ENCODE measurements around the gene L3MBTL3.

The L3MBTL3 gene

GRCh38 chr6:130026859-130027258 lies 8.5 kb downstream of the L3MBTL3 start:
- no peak for DNase-seq (ENCODE audit: low read depth in 1 of 2, low spot score in 1 of 2)

- no peak for DNase-seq (ENCODE audit: low read depth in 1 of 2, low spot score in 1 of 2)
These were observed 9.6 kb downstream of the L3MBTL3 start for GRCh38 chr6:130027948-130028347.

GRCh38 chr6:130029163-130029562 lies 10.8 kb downstream of the L3MBTL3 start:
- no peak for DNase-seq (ENCODE audit: low read depth in 1 of 2, low spot score in 1 of 2)

- DNase-seq (ENCODE audit: low read depth in 1 of 2, low spot score in 1 of 2) = no peak
These were observed 14.5 kb downstream of the L3MBTL3 start for GRCh38 chr6:130032758-130033340.

- no peak for DNase-seq (ENCODE audit: low read depth in 1 of 2, low spot score in 1 of 2)
These were observed 15.6 kb downstream of the L3MBTL3 start for GRCh38 chr6:130033949-130034348.

- DNase-seq (ENCODE audit: low read depth in 1 of 2, low spot score in 1 of 2) = no peak
These were observed 16.2 kb downstream of the L3MBTL3 start for GRCh38 chr6:130034378-130035146.

GRCh38 chr6:130035211-130035610 lies 16.8 kb downstream of the L3MBTL3 start:
- DNase-seq (ENCODE audit: low read depth in 1 of 2, low spot score in 1 of 2) = no peak

GRCh38 chr6:130037207-130037811 lies 18.9 kb downstream of the L3MBTL3 start:
- no peak for DNase-seq (ENCODE audit: low read depth in 1 of 2, low spot score in 1 of 2)

GRCh38 chr6:130041594-130041993 lies 23.2 kb downstream of the L3MBTL3 start:
- DNase-seq (ENCODE audit: low read depth in 1 of 2, low spot score in 1 of 2) = no peak

GRCh38 chr6:130043344-130043743 lies 25.0 kb downstream of the L3MBTL3 start:
- no peak for DNase-seq (ENCODE audit: low read depth in 1 of 2, low spot score in 1 of 2)

GRCh38 chr6:130045622-130046021 lies 27.2 kb downstream of the L3MBTL3 start:
- no peak for DNase-seq (ENCODE audit: low read depth in 1 of 2, low spot score in 1 of 2)

GRCh38 chr6:130046671-130047070 lies 28.3 kb downstream of the L3MBTL3 start:
- DNase-seq (ENCODE audit: low read depth in 1 of 2, low spot score in 1 of 2) = no peak

GRCh38 chr6:130047088-130047995 lies 29.0 kb downstream of the L3MBTL3 start:
- DNase-seq (ENCODE audit: low read depth in 1 of 2, low spot score in 1 of 2) = no peak

- no peak for DNase-seq (ENCODE audit: low read depth in 1 of 2, low spot score in 1 of 2)
These were observed 31.8 kb downstream of the L3MBTL3 start for GRCh38 chr6:130050230-130050629.

GRCh38 chr6:130054725-130055124 lies 36.3 kb downstream of the L3MBTL3 start:
- no peak for DNase-seq (ENCODE audit: low read depth in 1 of 2, low spot score in 1 of 2)

GRCh38 chr6:130055271-130055670 lies 36.9 kb downstream of the L3MBTL3 start:
- DNase-seq (ENCODE audit: low read depth in 1 of 2, low spot score in 1 of 2) = no peak

- DNase-seq (ENCODE audit: low read depth in 1 of 2, low spot score in 1 of 2) = no peak
These were observed 39.1 kb downstream of the L3MBTL3 start for GRCh38 chr6:130057495-130057894.

- no peak for DNase-seq (ENCODE audit: low read depth in 1 of 2, low spot score in 1 of 2)
These were observed 45.4 kb downstream of the L3MBTL3 start for GRCh38 chr6:130063806-130064205.

- no peak for DNase-seq (ENCODE audit: low read depth in 1 of 2, low spot score in 1 of 2)
These were observed 47.3 kb downstream of the L3MBTL3 start for GRCh38 chr6:130065609-130066156.

- DNase-seq (ENCODE audit: low read depth in 1 of 2, low spot score in 1 of 2) = no peak
These were observed 51.1 kb downstream of the L3MBTL3 start for GRCh38 chr6:130069485-130069884.

- DNase-seq (ENCODE audit: low read depth in 1 of 2, low spot score in 1 of 2) = no peak
These were observed 51.9 kb downstream of the L3MBTL3 start for GRCh38 chr6:130070326-130070725.

All from activated CD4-positive, alpha-beta T cell treated with anti-CD3 and anti-CD28 coated beads, Interleukin-2, amount 50 U/mL, for 24 hours (primary cell).